Glutamatergic neuron (in vitro differentiated cells): Measurements from ENCODE around the gene MCUB. TPM values are rescaled to one million over a fixed set of nuclear protein-coding genes. Genes with fewer than 3 reads are reported as not detected.

Experiments used
- DNase-seq: peaks from one replicate; pipeline ENCODE4 v3.0.0; 2022
- H3K27ac Mint-ChIP-seq: one replicate; pipeline ENCODE4 v1.8.0; 2020; ENCODE audit warnings: mild to moderate bottlenecking, mixed read lengths, inconsistent platforms; ENCODE audit not compliant: unreplicated experiment
- H3K27me3 Mint-ChIP-seq: one replicate; pipeline ENCODE4 v1.8.0; 2020; ENCODE audit warnings: mild to moderate bottlenecking, moderate library complexity, mixed read lengths, inconsistent platforms; ENCODE audit not compliant: unreplicated experiment
- H3K36me3 Mint-ChIP-seq: one replicate; pipeline ENCODE4 v1.8.0; 2020; ENCODE audit warnings: mild to moderate bottlenecking, mixed read lengths, inconsistent platforms; ENCODE audit not compliant: unreplicated experiment
- H3K4me1 Mint-ChIP-seq: one replicate; pipeline ENCODE4 v1.8.0; 2020; ENCODE audit warnings: mild to moderate bottlenecking, low read depth, mixed read lengths, inconsistent platforms; ENCODE audit not compliant: unreplicated experiment
- H3K4me3 Mint-ChIP-seq: one replicate; pipeline ENCODE4 v1.8.0; 2020; ENCODE audit warnings: mild to moderate bottlenecking, mixed read lengths, inconsistent platforms; ENCODE audit not compliant: unreplicated experiment
- H3K9me3 Mint-ChIP-seq: one replicate; pipeline ENCODE4 v1.8.0; 2020; ENCODE audit warnings: mild to moderate bottlenecking, moderate library complexity, mixed read lengths, inconsistent platforms; ENCODE audit not compliant: unreplicated experiment
- CTCF ChIP-seq: fragments of 200-600 bp; sonication (generic); IDR thresholded peaks from one replicate; pipeline ENCODE4 v1.5.0; 2021; ENCODE audit not compliant: partially characterized antibody, unreplicated experiment
- total RNA-seq: library from RNA; stranded (reverse); fragmentation: NEBNext Ultra II Directional; extraction: Animal tissue kit (Norgen Biotek cat#: 25700); gene quantifications from one replicate; pipeline ENCODE4 v1.2.1, GENCODE V29; 2021; ENCODE audit not compliant: unreplicated experiment

MCUB gene
- total RNA-seq, 1 donor from 2014 or later: 9.7 TPM

GRCh38 chr4:109735566-109736365, 175.7 kb downstream of the MCUB start:
- Mint-ChIP-seq H3K9me3 (no peaks in the 10 kb centered on the region), H3K36me3 (no peaks in the 10 kb centered on the region), H3K4me3 (no peak overlapping the region), H3K4me1 (peaks cover 2% of the 10 kb centered on the region), H3K27me3 (peaks cover 11% of the 10 kb centered on the region), H3K27ac (no peak overlapping the region)
- TF ChIP-seq CTCF: no peak
- DNase-seq: no peak

Other genes with a start within 250 kb of the MCUB start
- 27.6 TPM for gene SEC24B, start 126.4 kb upstream of the MCUB start, total RNA-seq
- gene CASP6, start 143.2 kb downstream of the MCUB start, total RNA-seq: 15.0 TPM
- gene PLA2G12A, start 169.8 kb downstream of the MCUB start, total RNA-seq: 16.4 TPM
- gene CFI, start 241.8 kb downstream of the MCUB start, total RNA-seq: not detected